Fibroblast of lung (primary cell): ENCODE data around the gene RAB20. TPM values are rescaled to one million over a fixed set of nuclear protein-coding genes. Genes with fewer than 3 reads are reported as not detected.

ENCODE experiments used
- DNase-seq, 2 donors: peaks; one replicate each; pipeline versions ENCODE4 v3.0.0 to v3.0.0-alpha.2; 2010; ENCODE audit warnings: low read depth in 2 of 2
- H2AFZ ChIP-seq: 2 replicates; pipeline ENCODE4 v1.5.1; 2012; ENCODE audit warnings: low read length, control low read depth, inconsistent platforms
- H3K27ac ChIP-seq: 2 replicates; pipeline ENCODE4 v1.5.1; 2011; ENCODE audit warnings: low read length, control low read depth; ENCODE audit not compliant: insufficient read depth
- H3K27me3 ChIP-seq: 2 replicates; pipeline ENCODE4 v1.5.1; 2011; ENCODE audit warnings: mild to moderate bottlenecking, low read length; ENCODE audit not compliant: control insufficient read depth, insufficient read depth
- H3K36me3 ChIP-seq: 2 replicates; pipeline ENCODE4 v1.5.1; 2011; ENCODE audit warnings: low read length; ENCODE audit not compliant: control insufficient read depth, insufficient read depth
- H3K4me1 ChIP-seq: 2 replicates; pipeline ENCODE4 v1.5.1; 2011; ENCODE audit warnings: low read length; ENCODE audit not compliant: control insufficient read depth, insufficient read depth; ENCODE audit errors: extremely low read depth
- H3K4me2 ChIP-seq: 2 replicates; pipeline ENCODE4 v1.5.1; 2011; ENCODE audit warnings: low read length, control low read depth; ENCODE audit not compliant: insufficient read depth; ENCODE audit errors: extremely low read depth
- H3K4me3 ChIP-seq, 4 experiments: fragments of 200-600 bp in 1 of 4; sonication (generic) in 1 of 4; replicated peaks in 1 of 4; 2 replicates each; pipeline ENCODE4 v1.5.1; 2011 to 2016; ENCODE audit warnings: low read length in 4 of 4, low read depth in 3 of 4, mild to moderate bottlenecking in 3 of 4, control low read depth in 2 of 4, inconsistent platforms in 1 of 4, mixed read lengths in 1 of 4; ENCODE audit not compliant: insufficient read depth in 1 of 4; ENCODE audit errors: control extremely low read depth in 1 of 4
- H3K79me2 ChIP-seq: 2 replicates; pipeline ENCODE4 v1.5.1; 2012; ENCODE audit warnings: mild to moderate bottlenecking, low read length, inconsistent platforms; ENCODE audit not compliant: control insufficient read depth, insufficient read depth
- H3K9ac ChIP-seq: 2 replicates; pipeline ENCODE4 v1.5.1; 2011; ENCODE audit warnings: mild to moderate bottlenecking, low read length, control low read depth; ENCODE audit not compliant: insufficient read depth
- H3K9me3 ChIP-seq: 2 replicates; pipeline ENCODE4 v1.5.1; 2012; ENCODE audit warnings: low read depth, low read length; ENCODE audit not compliant: control insufficient read depth, insufficient read depth
- H4K20me1 ChIP-seq: 2 replicates; pipeline ENCODE4 v1.5.1; 2011; ENCODE audit warnings: low read length; ENCODE audit not compliant: control insufficient read depth, insufficient read depth; ENCODE audit errors: extremely low read depth
- EZH2 ChIP-seq: IDR thresholded peaks from 2 replicates; pipeline ENCODE4 v1.5.1; 2012; ENCODE audit warnings: low read length, control low read depth, mild to moderate bottlenecking; ENCODE audit errors: missing control alignments
- polyA plus RNA-seq, 2 donors: library from polyadenylated mRNA; depleted of rRNA in 1 of 2; stranded (reverse) in 1 of 2; unstranded in 1 of 2; fragments of >200 nt; gene quantifications; 2 replicates each; pipeline ENCODE4 v1.2.1, GENCODE V29; 2011 to 2012; ENCODE audit warnings: missing spikeins in 1 of 2
- total RNA-seq: library from RNA; depleted of rRNA; stranded (reverse); fragments of >200 nt; gene quantifications from 2 replicates; pipeline ENCODE4 v1.2.1, GENCODE V29; 2014
- TF ChIP-seq, protein P1 (sequence below), 2 donors: IDR thresholded peaks in 1 of 2; conservative IDR thresholded peaks in 1 of 2; 1 replicate in 1 of 2; 2 replicates in 1 of 2; pipeline ENCODE4 v1.5.1; 2011 to 2012; ENCODE audit warnings: low read length in 2 of 2, control low read depth in 1 of 2, inconsistent platforms in 1 of 2, low read depth in 1 of 2, mild to moderate bottlenecking in 1 of 2

Gene RAB20
- total and polyA plus RNA-seq, 2 donors (not counting 1 experiment from before 2014, with no cell fraction given) = 3.5 to 4.3 TPM

DNA sequence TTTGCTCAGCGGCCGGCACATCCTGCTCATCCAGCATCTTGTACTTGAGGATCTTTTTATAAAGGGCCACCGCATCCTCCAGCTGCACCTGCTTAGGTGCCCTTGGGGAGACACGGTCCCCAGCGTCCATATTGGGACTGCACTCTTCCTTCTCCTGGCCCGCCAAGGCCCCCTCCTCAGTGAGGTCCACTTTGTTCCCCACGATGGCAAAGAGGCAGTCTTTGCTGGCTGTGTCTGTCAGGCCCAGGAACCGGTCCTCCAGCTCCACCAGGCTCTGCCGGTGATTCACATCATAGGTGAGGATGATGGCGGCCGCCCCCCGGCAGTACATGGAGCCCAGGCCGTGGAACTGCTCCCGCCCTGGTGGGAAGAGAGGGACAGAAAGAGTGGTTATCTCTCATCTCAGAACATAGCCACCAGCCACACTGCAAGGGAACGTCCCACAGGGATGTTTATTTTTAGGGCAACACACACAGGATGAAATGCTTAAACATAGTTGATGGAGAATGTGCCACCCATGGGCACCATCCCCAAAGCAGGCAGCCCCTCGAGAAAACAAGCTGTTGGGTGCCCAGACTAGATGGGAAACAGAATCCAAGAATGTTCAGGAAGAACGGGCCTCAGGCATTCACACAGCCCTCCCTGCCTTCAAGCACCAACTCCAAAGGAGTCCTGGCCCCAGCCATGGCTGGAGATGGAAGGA lies 37.5 kb downstream of the RAB20 start:
- Histone ChIP-seq H3K9me3 (no peaks in the 10 kb centered on the region), H3K4me1 (no peaks in the 10 kb centered on the region), H3K4me2 (no peak overlapping the region), H3K79me2 (no peaks in the 10 kb centered on the region), H3K4me3 (no peak overlapping the region), H2AFZ (no peak overlapping the region), H3K27me3 (no peaks in the 10 kb centered on the region), H4K20me1 (no peaks in the 10 kb centered on the region), H3K27ac (no peak overlapping the region), H3K36me3 (no peaks in the 10 kb centered on the region), H3K9ac (no peak overlapping the region)
- no peak for DNase-seq
- no peak for TF ChIP-seq EZH2
- TF ChIP-seq, protein P1, sequence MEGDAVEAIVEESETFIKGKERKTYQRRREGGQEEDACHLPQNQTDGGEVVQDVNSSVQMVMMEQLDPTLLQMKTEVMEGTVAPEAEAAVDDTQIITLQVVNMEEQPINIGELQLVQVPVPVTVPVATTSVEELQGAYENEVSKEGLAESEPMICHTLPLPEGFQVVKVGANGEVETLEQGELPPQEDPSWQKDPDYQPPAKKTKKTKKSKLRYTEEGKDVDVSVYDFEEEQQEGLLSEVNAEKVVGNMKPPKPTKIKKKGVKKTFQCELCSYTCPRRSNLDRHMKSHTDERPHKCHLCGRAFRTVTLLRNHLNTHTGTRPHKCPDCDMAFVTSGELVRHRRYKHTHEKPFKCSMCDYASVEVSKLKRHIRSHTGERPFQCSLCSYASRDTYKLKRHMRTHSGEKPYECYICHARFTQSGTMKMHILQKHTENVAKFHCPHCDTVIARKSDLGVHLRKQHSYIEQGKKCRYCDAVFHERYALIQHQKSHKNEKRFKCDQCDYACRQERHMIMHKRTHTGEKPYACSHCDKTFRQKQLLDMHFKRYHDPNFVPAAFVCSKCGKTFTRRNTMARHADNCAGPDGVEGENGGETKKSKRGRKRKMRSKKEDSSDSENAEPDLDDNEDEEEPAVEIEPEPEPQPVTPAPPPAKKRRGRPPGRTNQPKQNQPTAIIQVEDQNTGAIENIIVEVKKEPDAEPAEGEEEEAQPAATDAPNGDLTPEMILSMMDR (conservative IDR thresholded peaks at IDR 0.05 in 1 of 2, IDR thresholded peaks at IDR 0.05 in 1 of 2; ENCODE audit: low read depth in 1 of 2, low read length in 2 of 2) = no peak

DNA sequence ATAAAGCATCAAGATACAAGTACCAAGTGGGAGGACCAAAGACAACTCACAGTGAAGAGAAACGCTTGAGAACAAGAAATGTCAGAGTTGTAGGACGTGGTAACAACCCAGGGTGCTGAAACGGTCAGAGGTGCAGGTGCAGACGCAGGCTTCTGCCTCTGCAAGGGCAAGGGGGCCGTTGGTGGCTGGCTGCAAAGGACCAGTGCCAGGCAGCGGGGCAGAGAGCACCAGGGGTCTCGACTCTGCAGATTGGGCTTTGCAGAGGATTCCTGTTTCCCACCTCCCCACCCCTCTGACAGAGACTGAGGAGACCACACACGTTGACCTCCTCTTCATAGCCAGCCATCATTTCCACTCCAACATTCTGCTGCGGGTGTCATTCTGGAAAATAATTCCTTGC lies 38.3 kb downstream of the RAB20 start:
- Histone ChIP-seq H2AFZ (no peak overlapping the region), H4K20me1 (no peaks in the 10 kb centered on the region), H3K79me2 (no peaks in the 10 kb centered on the region), H3K4me3 (no peak overlapping the region), H3K9me3 (no peaks in the 10 kb centered on the region), H3K27me3 (no peaks in the 10 kb centered on the region), H3K36me3 (no peaks in the 10 kb centered on the region), H3K4me1 (no peaks in the 10 kb centered on the region), H3K4me2 (no peak overlapping the region), H3K9ac (no peak overlapping the region), H3K27ac (no peak overlapping the region)
- DNase-seq = no peak
- no peak for TF ChIP-seq EZH2
- TF ChIP-seq, protein P1 (conservative IDR thresholded peaks at IDR 0.05 in 1 of 2, IDR thresholded peaks at IDR 0.05 in 1 of 2; ENCODE audit: low read depth in 1 of 2, low read length in 2 of 2) = no peak

DNA sequence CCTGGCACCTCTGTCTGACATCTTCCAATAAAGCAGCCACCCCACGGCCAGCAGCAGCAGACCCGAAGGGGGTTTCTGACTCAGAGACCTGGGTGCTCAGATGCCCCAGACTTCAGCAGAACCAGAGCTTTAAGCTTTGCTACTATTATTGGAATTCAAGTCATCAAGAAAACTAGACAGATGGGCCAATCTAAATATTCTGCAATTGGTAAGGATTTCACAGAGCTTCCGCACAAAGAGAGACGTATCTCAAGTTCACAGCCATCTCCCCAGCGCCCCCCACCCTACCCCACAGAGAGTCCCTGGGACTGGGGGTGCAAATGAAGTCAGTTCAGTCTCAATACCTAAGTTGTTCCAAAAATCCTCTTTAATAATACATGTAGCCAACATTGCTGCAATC lies 38.8 kb downstream of the RAB20 start:
- no peak for TF ChIP-seq EZH2
- TF ChIP-seq, protein P1 (conservative IDR thresholded peaks at IDR 0.05 in 1 of 2, IDR thresholded peaks at IDR 0.05 in 1 of 2; ENCODE audit: low read depth in 1 of 2, low read length in 2 of 2) = no peak
- H3K4me2 ChIP-seq = no peak overlapping the region
- no peaks in the 10 kb centered on the region for H3K4me1 ChIP-seq
- H3K36me3 ChIP-seq = no peaks in the 10 kb centered on the region
- H3K27ac ChIP-seq = no peak overlapping the region
- H3K79me2 ChIP-seq = no peaks in the 10 kb centered on the region
- H3K9me3 ChIP-seq = no peaks in the 10 kb centered on the region
- no peak overlapping the region for H3K9ac ChIP-seq
- H3K27me3 ChIP-seq = no peaks in the 10 kb centered on the region
- DNase-seq = no peak
- H3K4me3 ChIP-seq = no peak overlapping the region
- H4K20me1 ChIP-seq = no peaks in the 10 kb centered on the region
- H2AFZ ChIP-seq = no peak overlapping the region
